HEK293T (cell line): ENCODE data around the gene COL4A6.

Experiments
- TARDBP ChIP-seq: fragments of 450-650 bp; IDR thresholded peaks from 2 replicates; pipeline ENCODE4 v1.6.1; 2016
- ZNF384 ChIP-seq: fragments of 450-650 bp; IDR thresholded peaks from 2 replicates; pipeline ENCODE4 v1.6.1; 2016

GRCh38 chrX:108366644-108367406 is 71.4 kb downstream of the COL4A6 start:
- TF ChIP-seq TARDBP (no peak), ZNF384 (no peak)
